Thoracic aorta (tissue), 2 donors: ENCODE measurements around the gene HLA-DOA. TPM values are rescaled to one million over a fixed set of nuclear protein-coding genes. Genes with fewer than 3 reads are reported as not detected.

Experiments
- ATAC-seq: fragments of 150-250 bp; one replicate; pipeline ENCODE4 v1.8.0; 2017; ENCODE audit warnings: low read depth; ENCODE audit not compliant: insufficient number of reproducible peaks, low FRiP score
- DNase-seq: peaks from one replicate; pipeline ENCODE4 v3.0.0-alpha.2; 2020; ENCODE audit warnings: low spot score
- H3K27ac ChIP-seq, 2 donors: fragments of 200-600 bp; sonication (generic); 1 replicate in 1 of 2; 2 replicates in 1 of 2; pipeline ENCODE4 v1.5.1; 2016; ENCODE audit warnings: mild to moderate bottlenecking in 2 of 2, moderate library complexity in 2 of 2
- H3K27me3 ChIP-seq: fragments of 200-600 bp; sonication (generic); replicated peaks from 2 replicates; pipeline ENCODE4 v1.6.0; 2016; ENCODE audit warnings: mild to moderate bottlenecking; ENCODE audit not compliant: insufficient read depth
- H3K36me3 ChIP-seq: fragments of 200-600 bp; sonication (generic); one replicate; pipeline ENCODE4 v1.5.1; 2016
- H3K4me1 ChIP-seq, 2 donors: fragments of 200-600 bp; sonication (generic); 1 replicate in 1 of 2; 2 replicates in 1 of 2; pipeline versions ENCODE4 v1.5.1 to v1.6.0; 2016; ENCODE audit warnings: low read depth in 2 of 2, mild to moderate bottlenecking in 1 of 2; ENCODE audit not compliant: control insufficient read depth in 1 of 2
- H3K4me3 ChIP-seq: fragments of 200-600 bp; sonication (generic); 2 replicates; pipeline ENCODE4 v1.5.1; 2016; ENCODE audit warnings: mild to moderate bottlenecking
- H3K9me3 ChIP-seq: fragments of 200-600 bp; sonication (generic); 2 replicates; pipeline ENCODE4 v1.5.1; 2016
- total RNA-seq, 2 donors: library from RNA; depleted of rRNA; stranded (reverse); fragments of >200 nt; gene quantifications; one replicate each; pipeline versions ENCODE4 v1.1.0 to v1.2.3, GENCODE V29; 2016
- TF ChIP-seq, protein P1 (sequence below): fragments of 200-600 bp; sonication (generic); IDR thresholded peaks from one replicate; pipeline ENCODE4 v1.5.1; 2019; ENCODE audit warnings: antibody characterized with exemption

Gene HLA-DOA
- total RNA-seq, 2 donors from 2014 or later: 5.8 to 19.4 TPM

DNA sequence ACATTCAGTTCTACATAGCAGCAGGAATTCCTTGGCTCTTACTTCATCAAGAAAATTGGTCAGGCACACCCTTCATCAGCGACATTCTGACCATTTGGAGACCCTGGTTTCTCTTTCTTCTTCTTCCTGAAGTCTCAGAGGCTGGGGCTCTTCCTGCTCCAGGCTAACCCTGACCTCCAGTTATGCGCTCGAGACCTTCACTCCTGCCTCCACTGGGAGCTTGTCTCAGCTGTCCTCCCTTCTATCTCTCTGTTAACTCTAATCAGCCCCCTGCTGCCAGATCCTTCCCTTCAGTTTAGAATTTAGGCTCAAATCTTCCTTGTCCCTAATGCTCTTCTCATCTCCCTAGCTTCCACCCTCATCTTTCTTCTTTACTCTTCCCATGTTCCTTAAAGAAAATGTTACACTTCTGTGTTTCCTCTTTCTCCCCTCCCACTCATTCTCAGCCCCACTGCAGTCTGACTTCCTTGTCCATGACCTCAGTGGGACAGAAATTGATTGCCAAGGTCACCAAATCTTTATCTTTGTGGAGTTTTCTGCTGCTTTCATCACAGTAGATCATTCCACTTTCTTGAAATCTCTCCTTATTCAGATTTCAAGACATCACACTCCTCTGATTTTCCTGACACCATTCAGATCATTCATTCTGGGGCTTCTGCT, 8.4 kb upstream of the HLA-DOA start:
- Histone ChIP-seq H3K9me3 (no peaks in the 10 kb centered on the region), H3K4me3 (no peak overlapping the region), H3K27me3 (no peaks in the 10 kb centered on the region), H3K36me3 (no peaks in the 10 kb centered on the region), H3K27ac (peak overlapping the region in 1 of 2 donors; percentile 68), H3K4me1 (peaks cover 7 to 9% of the 10 kb centered on the region in 2 donors)
- no peak for ATAC-seq
- DNase-seq: no peak
- TF ChIP-seq, protein P1, sequence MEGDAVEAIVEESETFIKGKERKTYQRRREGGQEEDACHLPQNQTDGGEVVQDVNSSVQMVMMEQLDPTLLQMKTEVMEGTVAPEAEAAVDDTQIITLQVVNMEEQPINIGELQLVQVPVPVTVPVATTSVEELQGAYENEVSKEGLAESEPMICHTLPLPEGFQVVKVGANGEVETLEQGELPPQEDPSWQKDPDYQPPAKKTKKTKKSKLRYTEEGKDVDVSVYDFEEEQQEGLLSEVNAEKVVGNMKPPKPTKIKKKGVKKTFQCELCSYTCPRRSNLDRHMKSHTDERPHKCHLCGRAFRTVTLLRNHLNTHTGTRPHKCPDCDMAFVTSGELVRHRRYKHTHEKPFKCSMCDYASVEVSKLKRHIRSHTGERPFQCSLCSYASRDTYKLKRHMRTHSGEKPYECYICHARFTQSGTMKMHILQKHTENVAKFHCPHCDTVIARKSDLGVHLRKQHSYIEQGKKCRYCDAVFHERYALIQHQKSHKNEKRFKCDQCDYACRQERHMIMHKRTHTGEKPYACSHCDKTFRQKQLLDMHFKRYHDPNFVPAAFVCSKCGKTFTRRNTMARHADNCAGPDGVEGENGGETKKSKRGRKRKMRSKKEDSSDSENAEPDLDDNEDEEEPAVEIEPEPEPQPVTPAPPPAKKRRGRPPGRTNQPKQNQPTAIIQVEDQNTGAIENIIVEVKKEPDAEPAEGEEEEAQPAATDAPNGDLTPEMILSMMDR: no peak

DNA sequence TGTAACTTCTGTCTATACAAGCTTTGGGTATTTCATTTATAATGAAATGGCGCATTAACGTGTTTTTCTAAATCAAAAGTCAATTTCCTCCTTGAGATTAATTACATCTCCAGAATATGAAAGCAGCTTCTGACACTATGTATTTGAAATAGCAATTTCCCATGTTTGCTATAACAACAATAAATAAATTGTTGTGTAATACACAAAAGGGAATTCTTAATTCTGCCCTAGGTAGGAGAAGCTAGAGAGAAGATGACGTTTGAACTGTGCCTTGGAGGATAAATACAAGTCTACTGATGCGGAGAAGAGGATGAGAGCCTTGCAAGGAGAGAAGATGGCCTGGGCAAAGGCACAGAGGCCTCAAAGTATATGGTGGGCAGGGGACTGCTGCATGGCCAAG, 7.6 kb upstream of the HLA-DOA start:
- TF ChIP-seq, protein P1: no peak

DNA sequence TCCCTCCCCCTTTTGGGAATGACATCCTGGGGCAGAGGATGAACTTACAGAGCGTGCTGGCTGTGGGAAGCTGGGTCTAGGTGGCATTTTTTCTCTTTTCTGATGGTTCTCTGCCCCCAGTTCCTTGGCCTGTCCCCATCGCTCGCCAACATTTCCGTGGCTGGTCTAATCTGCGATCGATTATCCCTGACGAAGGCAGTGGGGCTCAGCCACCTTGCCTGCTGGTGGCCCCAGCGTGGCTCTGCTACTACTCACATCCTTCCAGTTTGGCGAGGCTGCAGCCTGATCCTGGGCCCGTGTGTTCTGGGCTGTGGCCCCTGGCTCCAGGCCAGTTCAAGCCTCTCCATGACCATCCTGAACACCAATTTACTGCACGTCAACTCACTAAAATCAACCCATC, 6.4 kb upstream of the HLA-DOA start:
- no peak for DNase-seq
- no peaks in the 10 kb centered on the region for H3K36me3 ChIP-seq
- TF ChIP-seq, protein P1: no peak
- no peak for ATAC-seq
- H3K4me1 ChIP-seq: peaks cover 7 to 9% of the 10 kb centered on the region in 2 donors
- H3K4me3 ChIP-seq: no peak overlapping the region
- H3K9me3 ChIP-seq: no peaks in the 10 kb centered on the region
- H3K27me3 ChIP-seq: no peaks in the 10 kb centered on the region
- no peak overlapping the region for H3K27ac ChIP-seq

More for the DNA sequence above, 7.6 kb upstream of the HLA-DOA start:
- Histone ChIP-seq H3K4me1 (peaks cover 7 to 9% of the 10 kb centered on the region in 2 donors), H3K27ac (no peak overlapping the region), H3K9me3 (no peaks in the 10 kb centered on the region), H3K27me3 (no peaks in the 10 kb centered on the region), H3K36me3 (no peaks in the 10 kb centered on the region), H3K4me3 (no peak overlapping the region)
- DNase-seq: no peak
- ATAC-seq: no peak

DNA sequence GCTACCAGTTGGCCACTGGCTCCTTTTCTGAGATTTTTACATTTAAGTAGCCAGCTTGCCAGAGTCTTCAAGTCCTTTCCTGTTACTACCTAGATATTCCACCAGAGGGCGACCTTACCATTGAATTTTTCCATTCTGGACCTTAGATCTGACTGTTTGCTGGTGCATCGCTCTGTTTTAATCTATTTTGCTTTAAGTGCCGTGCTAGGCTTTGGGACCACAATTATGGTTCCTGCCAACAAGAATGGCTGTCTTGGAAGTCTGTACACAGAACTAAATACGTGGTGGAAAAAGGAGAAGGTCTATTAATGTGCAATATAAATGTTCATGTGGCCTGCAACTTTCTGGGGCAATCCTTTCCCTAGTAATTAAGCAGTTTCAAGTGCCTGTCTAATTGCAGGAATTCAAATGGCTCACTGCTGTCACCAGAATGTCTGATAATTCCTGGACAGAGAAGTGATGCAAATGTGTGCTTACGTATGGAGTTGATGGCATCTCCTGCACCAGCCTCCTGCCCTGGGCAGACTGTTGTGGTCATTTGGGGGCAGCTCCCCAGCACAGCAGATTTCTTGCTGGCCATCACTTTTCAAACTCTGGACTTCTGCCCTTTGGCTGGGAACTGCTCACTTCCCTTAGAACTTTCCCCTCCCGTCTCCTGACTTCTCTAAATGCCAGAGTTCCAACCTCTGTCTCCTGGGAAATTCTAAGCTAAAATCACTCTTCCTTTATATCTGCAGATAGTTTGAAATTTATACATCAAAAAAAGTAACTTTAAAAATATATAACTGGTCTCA, 5.6 kb upstream of the HLA-DOA start:
- Histone ChIP-seq H3K27ac (no peak overlapping the region), H3K4me3 (no peak overlapping the region), H3K36me3 (no peaks in the 10 kb centered on the region), H3K4me1 (peaks cover 7 to 9% of the 10 kb centered on the region in 2 donors), H3K27me3 (no peaks in the 10 kb centered on the region), H3K9me3 (no peaks in the 10 kb centered on the region)
- TF ChIP-seq, protein P1: peak; percentile 83
- ATAC-seq (no peak), DNase-seq (no peak)

DNA sequence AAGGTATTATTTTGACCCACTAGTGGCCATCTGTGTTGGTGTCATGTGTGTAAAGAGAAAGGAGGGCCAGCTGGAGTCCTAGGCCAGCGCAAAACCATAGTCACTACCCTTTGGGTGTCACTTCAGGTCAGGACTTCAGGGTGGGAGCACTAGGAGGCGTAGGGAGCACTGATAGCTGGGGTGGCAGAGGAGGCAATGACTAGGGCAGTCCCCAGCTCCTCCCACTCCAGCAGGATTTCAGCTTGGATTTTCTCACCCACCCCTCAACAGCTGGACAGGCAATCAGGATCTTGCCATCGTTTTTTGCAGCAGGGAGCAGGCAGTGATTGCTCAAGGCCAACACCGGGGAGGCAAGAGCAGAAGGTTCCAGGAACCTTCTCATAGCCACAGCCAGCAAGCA, 4.2 kb upstream of the HLA-DOA start:
- no peak for DNase-seq
- H3K4me3 ChIP-seq: no peak overlapping the region
- H3K9me3 ChIP-seq: no peaks in the 10 kb centered on the region
- TF ChIP-seq, protein P1: no peak
- no peak for ATAC-seq
- no peak overlapping the region for H3K27ac ChIP-seq
- H3K27me3 ChIP-seq: no peaks in the 10 kb centered on the region
- H3K4me1 ChIP-seq: peaks cover 0 to 6% of the 10 kb centered on the region in 2 donors
- H3K36me3 ChIP-seq: no peaks in the 10 kb centered on the region
